Panc1 (cell line): ENCODE results near the gene MAGI1. TPM values are rescaled to one million over a fixed set of nuclear protein-coding genes. Genes with fewer than 3 reads are reported as not detected.
"Not testable (repeated sequence)": the region's sequence is repeated elsewhere in the genome, so short reads cannot be mapped to it uniquely, and the experiment has no call there.

Experiments used
- ATAC-seq: fragments of 200-7000 bp; cut with Tn5 transposase; 2 replicates; pipeline ENCODE4 v1.9.1; 2020; ENCODE audit warnings: mild to moderate bottlenecking, moderate library complexity
- BruUV-seq: library from RNA; stranded (reverse); fragments of 400-500 nt; replicated peaks from 2 replicates; lab custom pipeline; 2021; lab: Mats Ljungman, UMichigan
- CTCF ChIA-PET: fragments of 300-600 bp; sonication (Branson Sonifier 250); formaldehyde crosslinking; loops from one replicate; lab custom pipeline; 2022; ENCODE audit warnings: antibody characterized with exemption; lab: Charles Lee
- POLR2A ChIA-PET: fragments of 300-600 bp; sonication (Branson Sonifier 250); formaldehyde crosslinking; loops from one replicate; lab custom pipeline; 2022; ENCODE audit warnings: antibody characterized with exemption; lab: Charles Lee
- DNase-seq: peaks from one replicate; pipeline ENCODE4 v3.0.0-alpha.2; 2010; ENCODE audit warnings: low read depth, low spot score
- H3K27ac ChIP-seq: 2 replicates; pipeline ENCODE4 v1.5.1; 2011; ENCODE audit warnings: mild to moderate bottlenecking, low read length, inconsistent platforms
- H3K27me3 ChIP-seq: fragments of 200-500 bp; sonication (Bioruptor generic); 2 replicates; pipeline ENCODE4 v1.6.0; 2014; ENCODE audit warnings: low read length, inconsistent platforms; ENCODE audit not compliant: control insufficient read depth, insufficient read depth
- H3K36me3 ChIP-seq: fragments of 200-500 bp; sonication (Bioruptor generic); 2 replicates; pipeline ENCODE4 v1.5.1; 2014; ENCODE audit warnings: inconsistent platforms, mild to moderate bottlenecking, low read length, moderate library complexity; ENCODE audit not compliant: control insufficient read depth, insufficient read depth
- H3K4me1 ChIP-seq: 2 replicates; pipeline ENCODE4 v1.5.1; 2011; ENCODE audit warnings: inconsistent platforms, mild to moderate bottlenecking, low read length, moderate library complexity; ENCODE audit not compliant: control insufficient read depth, insufficient read depth
- H3K4me3 ChIP-seq, 2 experiments: 2 replicates each; pipeline ENCODE4 v1.5.1; 2011 to 2012; ENCODE audit warnings: low read depth in 2 of 2, low read length in 2 of 2, mild to moderate bottlenecking in 2 of 2, inconsistent platforms in 1 of 2, moderate library complexity in 1 of 2
- H3K9me3 ChIP-seq: fragments of 200-500 bp; sonication (Bioruptor generic); 2 replicates; pipeline ENCODE4 v1.5.1; 2014; ENCODE audit warnings: low read depth, mild to moderate bottlenecking, inconsistent platforms, low read length, moderate library complexity; ENCODE audit not compliant: control insufficient read depth, insufficient read depth
- CTCF ChIP-seq: fragments of 450-650 bp; IDR thresholded peaks from 2 replicates; pipeline ENCODE4 v1.5.1; 2017; ENCODE audit warnings: mild to moderate bottlenecking
- POLR2AphosphoS5 ChIP-seq: IDR thresholded peaks from 2 replicates; pipeline ENCODE4 v1.6.1; 2012; ENCODE audit warnings: mild to moderate bottlenecking, low read depth, low read length, moderate library complexity
- SIN3A ChIP-seq: IDR thresholded peaks from 2 replicates; pipeline ENCODE4 v1.6.1; 2012; ENCODE audit warnings: low read depth, mild to moderate bottlenecking, low read length, moderate library complexity, borderline replicate concordance; ENCODE audit not compliant: insufficient read depth
- TCF7L2 ChIP-seq: IDR thresholded peaks from 2 replicates; pipeline ENCODE4 v1.6.1; 2011; ENCODE audit warnings: mild to moderate bottlenecking, low read depth, low read length, inconsistent platforms
- in situ Hi-C: cut with HindIII; loops from 2 replicates; pipeline ENCODE4 v1.10.0; 2016; ENCODE audit warnings: low sequenced_read_pairs, low pct_unique_long_range_greater_than_20kb
- intact Hi-C: fragments of 100-400 bp; cut with micrococcal nuclease; formaldehyde crosslinking; loops from one replicate; pipeline ENCODE4 v1.10.0; 2022; ENCODE audit not compliant: unreplicated experiment
- total RNA-seq: library from RNA; stranded (reverse); gene quantifications from one replicate; pipeline ENCODE4 v1.2.1, GENCODE V29; 2021; ENCODE audit not compliant: unreplicated experiment
- TF ChIP-seq, protein P1 (sequence below), 2 experiments: IDR thresholded peaks; 2 replicates each; pipeline ENCODE4 v1.6.1; 2011 to 2012; ENCODE audit warnings: low read depth in 2 of 2, control low read depth in 1 of 2, low read length in 1 of 2, mild to moderate bottlenecking in 1 of 2, moderate library complexity in 1 of 2; ENCODE audit not compliant: insufficient read depth in 1 of 2

MAGI1 gene
- total RNA-seq, 1 experiment from 2014 or later: 9.5 TPM

- CTCF ChIA-PET: no interaction called here
- no TSS peak for BruUV-seq
- H3K4me1 ChIP-seq: no peaks in the 10 kb centered on the region
- H3K4me3 ChIP-seq: no peak overlapping the region
- intact Hi-C loops (no loop called here), in situ Hi-C loops (no loop called here)
- H3K9me3 ChIP-seq: no peaks in the 10 kb centered on the region
- no peak overlapping the region for H3K27ac ChIP-seq
- TF ChIP-seq, protein P1, sequence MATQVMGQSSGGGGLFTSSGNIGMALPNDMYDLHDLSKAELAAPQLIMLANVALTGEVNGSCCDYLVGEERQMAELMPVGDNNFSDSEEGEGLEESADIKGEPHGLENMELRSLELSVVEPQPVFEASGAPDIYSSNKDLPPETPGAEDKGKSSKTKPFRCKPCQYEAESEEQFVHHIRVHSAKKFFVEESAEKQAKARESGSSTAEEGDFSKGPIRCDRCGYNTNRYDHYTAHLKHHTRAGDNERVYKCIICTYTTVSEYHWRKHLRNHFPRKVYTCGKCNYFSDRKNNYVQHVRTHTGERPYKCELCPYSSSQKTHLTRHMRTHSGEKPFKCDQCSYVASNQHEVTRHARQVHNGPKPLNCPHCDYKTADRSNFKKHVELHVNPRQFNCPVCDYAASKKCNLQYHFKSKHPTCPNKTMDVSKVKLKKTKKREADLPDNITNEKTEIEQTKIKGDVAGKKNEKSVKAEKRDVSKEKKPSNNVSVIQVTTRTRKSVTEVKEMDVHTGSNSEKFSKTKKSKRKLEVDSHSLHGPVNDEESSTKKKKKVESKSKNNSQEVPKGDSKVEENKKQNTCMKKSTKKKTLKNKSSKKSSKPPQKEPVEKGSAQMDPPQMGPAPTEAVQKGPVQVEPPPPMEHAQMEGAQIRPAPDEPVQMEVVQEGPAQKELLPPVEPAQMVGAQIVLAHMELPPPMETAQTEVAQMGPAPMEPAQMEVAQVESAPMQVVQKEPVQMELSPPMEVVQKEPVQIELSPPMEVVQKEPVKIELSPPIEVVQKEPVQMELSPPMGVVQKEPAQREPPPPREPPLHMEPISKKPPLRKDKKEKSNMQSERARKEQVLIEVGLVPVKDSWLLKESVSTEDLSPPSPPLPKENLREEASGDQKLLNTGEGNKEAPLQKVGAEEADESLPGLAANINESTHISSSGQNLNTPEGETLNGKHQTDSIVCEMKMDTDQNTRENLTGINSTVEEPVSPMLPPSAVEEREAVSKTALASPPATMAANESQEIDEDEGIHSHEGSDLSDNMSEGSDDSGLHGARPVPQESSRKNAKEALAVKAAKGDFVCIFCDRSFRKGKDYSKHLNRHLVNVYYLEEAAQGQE (IDR thresholded peaks at IDR 0.05; ENCODE audit: insufficient read depth in 1 of 2, low read depth in 2 of 2, low read length in 1 of 2): no peak
- TF ChIP-seq CTCF (no peak), SIN3A (no peak), POLR2AphosphoS5 (no peak), TCF7L2 (no peak)
- H3K36me3 ChIP-seq: no peaks in the 10 kb centered on the region
- DNase-seq: no peak
- POLR2A ChIA-PET: no interaction called here
- ATAC-seq: no peak
- H3K27me3 ChIP-seq: no peaks in the 10 kb centered on the region
These were observed 517.7 kb downstream of the MAGI1 start for GRCh38 chr3:65521032-65521431.

GRCh38 chr3:65516998-65517397, 521.7 kb downstream of the MAGI1 start:
- intact Hi-C loops (no loop called here), in situ Hi-C loops (no loop called here)
- H3K4me3 ChIP-seq: no peak overlapping the region
- no peaks in the 10 kb centered on the region for H3K27me3 ChIP-seq
- ChIA-PET POLR2A (no interaction called here), CTCF (no interaction called here)
- H3K9me3 ChIP-seq: no peaks in the 10 kb centered on the region
- no peak for TF ChIP-seq TCF7L2
- TF ChIP-seq, protein P1 (IDR thresholded peaks at IDR 0.05; ENCODE audit: insufficient read depth in 1 of 2, low read depth in 2 of 2, low read length in 1 of 2): no peak
- no peak for TF ChIP-seq CTCF
- no peak for TF ChIP-seq SIN3A
- no peak for TF ChIP-seq POLR2AphosphoS5
- no peaks in the 10 kb centered on the region for H3K36me3 ChIP-seq
- H3K27ac ChIP-seq: no peak overlapping the region
- no peaks in the 10 kb centered on the region for H3K4me1 ChIP-seq
- no peak for ATAC-seq
- no peak for DNase-seq
- BruUV-seq: no TSS peak

DNA sequence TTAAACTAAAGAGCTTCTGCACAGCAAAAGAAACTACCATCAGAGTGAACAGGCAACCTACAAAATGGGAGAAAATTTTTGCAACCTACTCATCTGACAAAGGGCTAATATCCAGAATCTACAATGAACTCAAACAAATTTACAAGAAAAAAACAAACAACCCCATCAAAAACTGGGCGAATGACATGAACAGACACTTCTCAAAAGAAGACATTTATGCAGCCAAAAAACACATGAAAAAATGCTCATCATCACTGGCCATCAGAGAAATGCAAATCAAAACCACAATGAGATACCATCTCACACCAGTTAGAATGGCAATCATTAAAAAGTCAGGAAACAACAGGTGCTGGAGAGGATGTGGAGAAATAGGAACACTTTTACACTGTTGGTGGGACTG, 524.4 kb downstream of the MAGI1 start:
- H3K36me3 ChIP-seq, H3K27me3 ChIP-seq, in situ Hi-C loops, ATAC-seq, POLR2A ChIA-PET, intact Hi-C loops, DNase-seq, H3K27ac ChIP-seq, BruUV-seq, H3K4me1 ChIP-seq, H3K4me3 ChIP-seq, H3K9me3 ChIP-seq, CTCF ChIA-PET: not testable (repeated sequence)

DNA sequence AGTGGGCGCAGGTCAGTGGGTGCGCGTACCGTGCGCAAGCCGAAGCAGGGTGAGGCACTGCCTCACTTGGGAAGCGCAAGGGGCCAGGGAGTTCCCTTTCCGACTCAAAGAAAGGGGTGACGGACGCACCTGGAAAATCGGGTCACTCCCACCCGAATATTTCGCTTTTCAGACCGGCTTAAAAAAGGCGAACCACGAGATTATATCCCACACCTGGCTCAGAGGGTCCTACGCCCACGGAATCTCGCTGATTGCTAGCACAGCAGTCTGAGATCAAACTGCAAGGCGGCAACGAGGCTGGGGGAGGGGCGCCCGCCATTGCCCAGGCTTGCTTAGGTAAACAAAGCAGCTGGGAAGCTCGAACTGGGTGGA, 529.3 kb downstream of the MAGI1 start:
- H3K27ac ChIP-seq, H3K4me1 ChIP-seq, POLR2A ChIA-PET, ATAC-seq, H3K27me3 ChIP-seq, H3K4me3 ChIP-seq, H3K9me3 ChIP-seq, BruUV-seq, intact Hi-C loops, in situ Hi-C loops, CTCF ChIA-PET, H3K36me3 ChIP-seq, DNase-seq: not testable (repeated sequence)
